ENCODE results near the gene SMYD5.

DNA sequence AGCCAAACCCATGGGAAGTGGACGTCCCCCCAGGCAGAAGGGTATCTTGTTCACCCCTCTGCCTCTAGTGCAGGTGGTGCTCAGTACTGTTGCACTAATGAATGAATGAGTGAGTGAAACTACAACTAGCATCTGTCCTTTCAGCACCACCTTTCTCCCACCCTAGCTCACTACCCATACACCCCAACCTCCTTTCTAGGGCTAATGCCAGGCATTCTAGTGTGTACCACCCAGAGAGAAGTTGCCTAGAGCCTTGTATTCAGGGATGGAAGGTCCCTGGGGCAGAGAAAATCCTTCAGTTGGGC, 42.5 kb downstream of the SMYD5 start:
- TF ChIP-seq, protein P1, sequence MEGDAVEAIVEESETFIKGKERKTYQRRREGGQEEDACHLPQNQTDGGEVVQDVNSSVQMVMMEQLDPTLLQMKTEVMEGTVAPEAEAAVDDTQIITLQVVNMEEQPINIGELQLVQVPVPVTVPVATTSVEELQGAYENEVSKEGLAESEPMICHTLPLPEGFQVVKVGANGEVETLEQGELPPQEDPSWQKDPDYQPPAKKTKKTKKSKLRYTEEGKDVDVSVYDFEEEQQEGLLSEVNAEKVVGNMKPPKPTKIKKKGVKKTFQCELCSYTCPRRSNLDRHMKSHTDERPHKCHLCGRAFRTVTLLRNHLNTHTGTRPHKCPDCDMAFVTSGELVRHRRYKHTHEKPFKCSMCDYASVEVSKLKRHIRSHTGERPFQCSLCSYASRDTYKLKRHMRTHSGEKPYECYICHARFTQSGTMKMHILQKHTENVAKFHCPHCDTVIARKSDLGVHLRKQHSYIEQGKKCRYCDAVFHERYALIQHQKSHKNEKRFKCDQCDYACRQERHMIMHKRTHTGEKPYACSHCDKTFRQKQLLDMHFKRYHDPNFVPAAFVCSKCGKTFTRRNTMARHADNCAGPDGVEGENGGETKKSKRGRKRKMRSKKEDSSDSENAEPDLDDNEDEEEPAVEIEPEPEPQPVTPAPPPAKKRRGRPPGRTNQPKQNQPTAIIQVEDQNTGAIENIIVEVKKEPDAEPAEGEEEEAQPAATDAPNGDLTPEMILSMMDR (IDR thresholded peaks at IDR 0.05; ENCODE audit: insufficient read depth, low read length, poor library complexity, severe bottlenecking) = no peak
- no peak for TF ChIP-seq EZH2phosphoT487 (conservative IDR thresholded peaks at IDR 0.05; ENCODE audit: low read length)
